OCI-LY3 (cell line): ENCODE data around the gene HIP1.

ENCODE experiments used
- EZH2phosphoT487 ChIP-seq: fragments of 200-600 bp; shearing (Covaris generic); IDR thresholded peaks from 2 replicates; pipeline ENCODE4 v1.6.1; 2018; ENCODE audit warnings: antibody characterized with exemption, mixed run types, low read depth
- TF ChIP-seq, protein P1 (sequence below): fragments of 200-600, 300-600 bp; sonication (generic); IDR thresholded peaks from 2 replicates; pipeline ENCODE4 v1.5.1; 2014; ENCODE audit warnings: antibody characterized with exemption, low read length, low read depth

DNA sequence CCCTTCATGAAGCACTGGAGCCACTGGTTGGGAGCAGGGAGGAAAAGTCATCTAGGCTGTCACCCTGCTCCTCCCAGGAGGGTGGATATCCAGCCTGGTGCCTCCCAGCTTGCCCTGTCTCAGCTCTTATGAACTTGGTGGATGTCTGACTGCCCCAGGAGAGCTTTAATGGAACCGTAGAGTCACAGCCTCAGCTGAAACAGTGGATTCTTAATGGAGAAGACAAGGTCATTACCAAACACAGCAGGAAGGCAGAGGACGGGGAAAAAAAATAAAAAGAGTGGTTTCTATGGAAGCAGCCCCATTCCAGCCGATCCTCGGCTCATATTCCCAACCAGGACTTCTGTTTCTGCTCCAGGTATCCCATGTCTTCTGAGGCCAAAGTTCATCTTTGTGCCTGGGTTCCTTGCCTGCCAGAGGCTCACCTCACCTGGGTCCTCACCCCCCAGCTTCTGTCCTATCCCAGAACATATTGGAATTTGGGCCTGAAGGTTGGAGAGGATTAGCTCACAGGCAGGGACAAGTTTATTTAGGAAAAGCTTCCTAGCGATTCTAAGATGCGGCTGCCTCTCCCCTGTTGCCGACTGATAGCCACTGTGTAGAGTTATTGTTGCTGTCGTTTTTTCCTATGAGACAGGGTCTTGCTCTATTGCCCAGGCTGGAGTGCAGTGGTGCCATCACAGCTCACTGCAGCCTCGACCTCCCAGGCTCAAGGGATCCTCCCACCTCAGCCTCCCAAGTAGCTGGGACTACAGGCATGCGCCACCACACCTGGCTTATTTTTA, 17.7 kb upstream of the HIP1 start:
- TF ChIP-seq, protein P1, sequence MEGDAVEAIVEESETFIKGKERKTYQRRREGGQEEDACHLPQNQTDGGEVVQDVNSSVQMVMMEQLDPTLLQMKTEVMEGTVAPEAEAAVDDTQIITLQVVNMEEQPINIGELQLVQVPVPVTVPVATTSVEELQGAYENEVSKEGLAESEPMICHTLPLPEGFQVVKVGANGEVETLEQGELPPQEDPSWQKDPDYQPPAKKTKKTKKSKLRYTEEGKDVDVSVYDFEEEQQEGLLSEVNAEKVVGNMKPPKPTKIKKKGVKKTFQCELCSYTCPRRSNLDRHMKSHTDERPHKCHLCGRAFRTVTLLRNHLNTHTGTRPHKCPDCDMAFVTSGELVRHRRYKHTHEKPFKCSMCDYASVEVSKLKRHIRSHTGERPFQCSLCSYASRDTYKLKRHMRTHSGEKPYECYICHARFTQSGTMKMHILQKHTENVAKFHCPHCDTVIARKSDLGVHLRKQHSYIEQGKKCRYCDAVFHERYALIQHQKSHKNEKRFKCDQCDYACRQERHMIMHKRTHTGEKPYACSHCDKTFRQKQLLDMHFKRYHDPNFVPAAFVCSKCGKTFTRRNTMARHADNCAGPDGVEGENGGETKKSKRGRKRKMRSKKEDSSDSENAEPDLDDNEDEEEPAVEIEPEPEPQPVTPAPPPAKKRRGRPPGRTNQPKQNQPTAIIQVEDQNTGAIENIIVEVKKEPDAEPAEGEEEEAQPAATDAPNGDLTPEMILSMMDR: no peak
- TF ChIP-seq EZH2phosphoT487: no peak
